AG04450 (cell line): Measurements from ENCODE around the gene KCNJ6. TPM values are rescaled to one million over a fixed set of nuclear protein-coding genes. Genes with fewer than 3 reads are reported as not detected.
A peak's percentile ranks its signal among the peaks of the same experiment; 100 is the strongest.

Experiments used
- CTCF ChIA-PET: fragments of 300-600, 350-600 bp; formaldehyde crosslinking; extraction: SDS; loops from one replicate; lab custom pipeline; 2022; ENCODE audit warnings: antibody characterized with exemption, inconsistent platforms; lab: Charles Lee
- POLR2A ChIA-PET: fragments of 350-600 bp; formaldehyde crosslinking; extraction: SDS; loops from one replicate; lab custom pipeline; 2021; ENCODE audit warnings: antibody characterized with exemption, inconsistent platforms; lab: Yijun Ruan, JAX
- DNase-seq: peaks from one replicate; pipeline ENCODE4 v3.0.0-alpha.2; 2011; ENCODE audit warnings: low read depth, low spot score
- H3K27ac ChIP-seq: one replicate; pipeline ENCODE4 v1.5.1; 2012; ENCODE audit warnings: low read depth, low read length, control low read depth
- H3K27me3 ChIP-seq: one replicate; pipeline ENCODE4 v1.6.0; 2012; ENCODE audit warnings: low read length; ENCODE audit not compliant: control insufficient read depth, insufficient read depth
- H3K4me3 ChIP-seq: 2 replicates; pipeline ENCODE4 v1.5.1; 2011; ENCODE audit warnings: mild to moderate bottlenecking, low read depth, low read length, control low read depth
- H3K9me3 ChIP-seq: 2 replicates; pipeline ENCODE4 v1.5.1; 2012; ENCODE audit warnings: low read length; ENCODE audit not compliant: control insufficient read depth, insufficient read depth
- polyA plus RNA-seq: library from polyadenylated mRNA; depleted of rRNA; stranded (reverse); fragments of >200 nt; gene quantifications from 2 replicates; pipeline ENCODE4 v1.2.3, GENCODE V29; 2011
- TF ChIP-seq, protein P1 (sequence below): IDR thresholded peaks from 2 replicates; pipeline ENCODE4 v1.5.1; 2011; ENCODE audit warnings: low read depth, low read length, control low read depth, inconsistent platforms

KCNJ6 gene
- polyA plus RNA-seq, 1 experiment, result 0.02 TPM

DNA sequence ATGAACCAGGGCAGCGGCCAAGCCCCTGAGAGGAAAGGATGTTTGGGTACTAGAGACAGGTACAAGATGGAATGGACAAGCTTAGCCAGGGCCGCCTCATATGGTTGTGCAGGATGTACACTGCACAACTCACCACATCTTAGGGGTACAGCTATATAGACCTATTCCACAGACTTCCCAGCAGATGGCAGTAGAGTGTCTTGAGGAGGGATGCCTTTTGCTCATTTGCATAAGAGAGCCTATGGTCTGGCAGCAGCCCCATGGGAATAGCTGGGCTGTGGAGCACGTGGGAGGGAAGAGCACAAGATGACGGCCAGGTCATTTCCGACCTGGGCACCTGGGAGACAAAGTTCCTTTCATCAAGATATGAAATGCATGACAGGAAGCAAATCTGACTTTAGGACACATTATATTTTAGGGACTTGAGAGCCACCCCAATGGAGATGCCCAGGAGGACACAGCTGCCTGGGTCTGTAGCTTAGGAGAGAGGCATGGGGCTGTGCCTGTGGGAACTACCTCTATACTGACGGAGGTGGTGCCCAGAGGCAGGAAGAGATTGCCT, 215.5 kb downstream of the KCNJ6 start:
- Histone ChIP-seq H3K9me3 (no peaks in the 10 kb centered on the region), H3K27me3 (peaks cover 22% of the 10 kb centered on the region), H3K4me3 (no peak overlapping the region), H3K27ac (no peak overlapping the region)
- ChIA-PET CTCF (interaction anchor here (0.5 to 4.7 kb wide), 40 partner anchors 11 to 656 kb away, joined by 3 to 43 read pairs (median 3); partner anchors contain the start of gene KCNJ6), POLR2A (no interaction called here)
- peak; percentile 61 for DNase-seq
- TF ChIP-seq, protein P1, sequence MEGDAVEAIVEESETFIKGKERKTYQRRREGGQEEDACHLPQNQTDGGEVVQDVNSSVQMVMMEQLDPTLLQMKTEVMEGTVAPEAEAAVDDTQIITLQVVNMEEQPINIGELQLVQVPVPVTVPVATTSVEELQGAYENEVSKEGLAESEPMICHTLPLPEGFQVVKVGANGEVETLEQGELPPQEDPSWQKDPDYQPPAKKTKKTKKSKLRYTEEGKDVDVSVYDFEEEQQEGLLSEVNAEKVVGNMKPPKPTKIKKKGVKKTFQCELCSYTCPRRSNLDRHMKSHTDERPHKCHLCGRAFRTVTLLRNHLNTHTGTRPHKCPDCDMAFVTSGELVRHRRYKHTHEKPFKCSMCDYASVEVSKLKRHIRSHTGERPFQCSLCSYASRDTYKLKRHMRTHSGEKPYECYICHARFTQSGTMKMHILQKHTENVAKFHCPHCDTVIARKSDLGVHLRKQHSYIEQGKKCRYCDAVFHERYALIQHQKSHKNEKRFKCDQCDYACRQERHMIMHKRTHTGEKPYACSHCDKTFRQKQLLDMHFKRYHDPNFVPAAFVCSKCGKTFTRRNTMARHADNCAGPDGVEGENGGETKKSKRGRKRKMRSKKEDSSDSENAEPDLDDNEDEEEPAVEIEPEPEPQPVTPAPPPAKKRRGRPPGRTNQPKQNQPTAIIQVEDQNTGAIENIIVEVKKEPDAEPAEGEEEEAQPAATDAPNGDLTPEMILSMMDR, result peak; percentile 86

DNA sequence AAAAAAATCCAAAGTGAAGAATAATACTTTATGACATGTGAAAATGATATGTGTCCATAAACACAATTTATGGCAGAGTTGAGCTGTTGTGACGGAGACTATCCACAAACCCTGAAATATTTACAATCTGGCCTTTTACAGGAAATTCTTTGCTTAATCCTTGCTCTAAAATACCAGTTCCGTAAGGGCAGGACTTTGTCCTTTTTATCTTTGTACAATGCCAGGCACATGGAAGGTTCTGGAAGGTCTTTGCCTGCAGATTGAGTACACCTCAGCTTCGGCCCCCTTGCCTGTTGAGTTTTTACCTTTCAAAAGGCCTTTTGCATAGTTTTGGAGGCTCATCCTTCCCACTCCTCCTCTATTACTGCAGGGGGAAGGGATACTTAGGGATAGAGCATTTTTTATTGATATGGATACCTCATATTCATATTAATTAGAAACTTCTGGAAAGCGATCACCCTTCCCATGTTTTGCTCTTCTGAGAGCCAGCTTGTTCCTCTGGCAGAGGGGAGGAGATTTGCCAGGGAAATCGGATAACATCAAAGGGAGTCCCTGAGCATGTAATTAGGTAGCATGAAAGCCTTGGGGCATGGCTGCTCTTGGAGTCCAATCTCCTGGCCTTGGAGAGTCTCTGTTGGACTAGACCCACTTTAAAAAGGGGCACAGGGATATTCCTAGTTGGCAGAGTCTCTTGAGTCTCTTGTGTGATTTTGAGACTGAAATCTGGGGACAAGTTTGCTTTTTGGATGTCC, 217.1 kb downstream of the KCNJ6 start:
- no peaks in the 10 kb centered on the region for H3K9me3 ChIP-seq
- peaks cover 30% of the 10 kb centered on the region for H3K27me3 ChIP-seq
- no peak for DNase-seq
- H3K27ac ChIP-seq, result no peak overlapping the region
- TF ChIP-seq, protein P1, result no peak
- H3K4me3 ChIP-seq, result no peak overlapping the region
- ChIA-PET POLR2A (no interaction called here), CTCF (interaction anchor here (1.0 to 4.7 kb wide), 3 partner anchors 9 to 657 kb away, joined by 3 to 41 read pairs (median 3); no protein-coding TSS in a partner anchor)

DNA sequence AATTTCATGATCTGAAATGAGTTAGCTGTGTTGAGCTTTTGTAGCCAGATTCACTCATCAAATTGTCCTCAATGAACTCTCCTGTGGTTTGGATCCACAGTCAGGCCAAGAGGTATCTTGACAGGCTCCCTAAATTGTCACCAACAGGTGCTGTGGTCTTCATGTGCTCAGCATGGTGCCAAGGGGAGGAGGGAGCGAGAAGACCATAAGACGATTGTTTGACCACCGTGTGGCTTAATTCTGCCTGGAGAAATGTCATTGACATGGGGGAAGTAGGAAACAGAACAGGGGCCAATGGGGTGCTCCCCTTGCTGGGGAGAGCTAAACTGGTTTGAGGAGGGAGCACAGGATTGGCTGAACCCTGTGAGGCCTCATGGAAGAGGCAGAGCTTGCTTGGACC, 219.3 kb downstream of the KCNJ6 start:
- Histone ChIP-seq H3K27ac (no peak overlapping the region), H3K4me3 (no peak overlapping the region), H3K9me3 (no peaks in the 10 kb centered on the region), H3K27me3 (peaks cover 20% of the 10 kb centered on the region)
- no peak for DNase-seq
- TF ChIP-seq, protein P1, result no peak
- ChIA-PET POLR2A (no interaction called here), CTCF (interaction anchor here (2.1 kb wide), 1 partner anchor 659 kb away, joined by 7 read pairs; no protein-coding TSS in a partner anchor)

DNA sequence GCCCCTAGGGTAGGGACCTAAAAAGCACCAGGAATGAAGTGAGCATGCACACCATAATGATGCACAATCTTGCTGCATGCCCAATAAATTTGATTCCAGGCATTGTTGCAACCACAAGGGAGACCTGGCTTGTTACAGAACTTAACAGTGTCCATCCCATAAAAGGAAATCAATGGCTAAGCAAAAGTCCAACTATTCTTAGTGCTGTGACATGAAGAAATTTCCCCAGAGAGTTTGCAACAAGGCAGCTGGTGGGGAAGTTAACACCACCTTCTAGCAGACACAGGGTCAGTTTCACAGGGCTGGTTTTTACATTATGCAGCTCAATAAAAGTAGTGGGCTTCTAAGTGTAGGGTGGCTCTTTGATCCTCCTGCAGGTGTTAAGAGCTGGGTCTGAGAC, 221.1 kb downstream of the KCNJ6 start:
- Histone ChIP-seq H3K27ac (no peak overlapping the region), H3K9me3 (no peaks in the 10 kb centered on the region), H3K4me3 (no peak overlapping the region), H3K27me3 (peaks cover 17% of the 10 kb centered on the region)
- CTCF ChIA-PET, result interaction anchor here (1.0 to 2.1 kb wide), 3 partner anchors 17 to 661 kb away, joined by 3 to 7 read pairs (median 3); no protein-coding TSS in a partner anchor
- POLR2A ChIA-PET, result no interaction called here
- TF ChIP-seq, protein P1, result no peak
- DNase-seq, result no peak
